Measurements from ENCODE around the gene RAD1. TPM values are rescaled to one million over a fixed set of nuclear protein-coding genes. Genes with fewer than 3 reads are reported as not detected.
A peak's percentile ranks its signal among the peaks of the same experiment; 100 is the strongest.

The RAD1 gene, protein sequence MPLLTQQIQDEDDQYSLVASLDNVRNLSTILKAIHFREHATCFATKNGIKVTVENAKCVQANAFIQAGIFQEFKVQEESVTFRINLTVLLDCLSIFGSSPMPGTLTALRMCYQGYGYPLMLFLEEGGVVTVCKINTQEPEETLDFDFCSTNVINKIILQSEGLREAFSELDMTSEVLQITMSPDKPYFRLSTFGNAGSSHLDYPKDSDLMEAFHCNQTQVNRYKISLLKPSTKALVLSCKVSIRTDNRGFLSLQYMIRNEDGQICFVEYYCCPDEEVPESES
- 27.0 and 37.2 TPM in 2 replicates for polyA plus RNA-seq
- polyA minus RNA-seq = 42.3 and 43.3 TPM in 2 replicates

- Histone ChIP-seq H3K27ac (ENCODE audit: low read length) (peak within 1 kb of the TSS; percentile 57), H3K9me2 (ENCODE audit: insufficient read depth, low read length) (no peaks in the 10 kb centered on the region), H3F3A (ENCODE audit: insufficient read depth, low read length, poor library complexity, severe bottlenecking) (no peaks in the 10 kb centered on the region), H2AFZ (ENCODE audit: low read depth, low read length) (peak within 1 kb of the TSS; percentile 56), H3K4me2 (ENCODE audit: low read length) (peak within 1 kb of the TSS; percentile 86), H3K36me3 (ENCODE audit: insufficient read depth, low read length) (peaks cover 5% of the 10 kb centered on the region), H3K9ac (ENCODE audit: low read length) (peak within 1 kb of the TSS; percentile 68), H4K20me1 (ENCODE audit: insufficient read depth) (no peaks in the 10 kb centered on the region), H3K79me2 (replicated peaks; ENCODE audit: insufficient read depth, low read length) (peaks cover 43% of the 10 kb centered on the region), H3K9me3 (ENCODE audit: low read length) (no peaks in the 10 kb centered on the region), H3K27me3 (ENCODE audit: insufficient read depth, low read depth, low read length) (no peaks in the 10 kb centered on the region), H3K4me3 (ENCODE audit: low read length) (peak within 1 kb of the TSS; percentile 96)
- TF ChIP-seq POLR2AphosphoS5 (IDR thresholded peaks at IDR 0.05) = peak; percentile 77
- peak; percentile 52 for TF ChIP-seq EP300 (conservative IDR thresholded peaks at IDR 0.05; ENCODE audit: poor library complexity, severe bottlenecking)
- TF ChIP-seq TAF1 (IDR thresholded peaks at IDR 0.05; ENCODE audit: low read depth) = no peak
- TF ChIP-seq RAD21 (conservative IDR thresholded peaks at IDR 0.05) = peak; percentile 72
- no peak for TF ChIP-seq EZH2 (IDR thresholded peaks at IDR 0.05; ENCODE audit: borderline replicate concordance, insufficient read depth, low read length, poor library complexity, severe bottlenecking)
- TF ChIP-seq, protein P1, sequence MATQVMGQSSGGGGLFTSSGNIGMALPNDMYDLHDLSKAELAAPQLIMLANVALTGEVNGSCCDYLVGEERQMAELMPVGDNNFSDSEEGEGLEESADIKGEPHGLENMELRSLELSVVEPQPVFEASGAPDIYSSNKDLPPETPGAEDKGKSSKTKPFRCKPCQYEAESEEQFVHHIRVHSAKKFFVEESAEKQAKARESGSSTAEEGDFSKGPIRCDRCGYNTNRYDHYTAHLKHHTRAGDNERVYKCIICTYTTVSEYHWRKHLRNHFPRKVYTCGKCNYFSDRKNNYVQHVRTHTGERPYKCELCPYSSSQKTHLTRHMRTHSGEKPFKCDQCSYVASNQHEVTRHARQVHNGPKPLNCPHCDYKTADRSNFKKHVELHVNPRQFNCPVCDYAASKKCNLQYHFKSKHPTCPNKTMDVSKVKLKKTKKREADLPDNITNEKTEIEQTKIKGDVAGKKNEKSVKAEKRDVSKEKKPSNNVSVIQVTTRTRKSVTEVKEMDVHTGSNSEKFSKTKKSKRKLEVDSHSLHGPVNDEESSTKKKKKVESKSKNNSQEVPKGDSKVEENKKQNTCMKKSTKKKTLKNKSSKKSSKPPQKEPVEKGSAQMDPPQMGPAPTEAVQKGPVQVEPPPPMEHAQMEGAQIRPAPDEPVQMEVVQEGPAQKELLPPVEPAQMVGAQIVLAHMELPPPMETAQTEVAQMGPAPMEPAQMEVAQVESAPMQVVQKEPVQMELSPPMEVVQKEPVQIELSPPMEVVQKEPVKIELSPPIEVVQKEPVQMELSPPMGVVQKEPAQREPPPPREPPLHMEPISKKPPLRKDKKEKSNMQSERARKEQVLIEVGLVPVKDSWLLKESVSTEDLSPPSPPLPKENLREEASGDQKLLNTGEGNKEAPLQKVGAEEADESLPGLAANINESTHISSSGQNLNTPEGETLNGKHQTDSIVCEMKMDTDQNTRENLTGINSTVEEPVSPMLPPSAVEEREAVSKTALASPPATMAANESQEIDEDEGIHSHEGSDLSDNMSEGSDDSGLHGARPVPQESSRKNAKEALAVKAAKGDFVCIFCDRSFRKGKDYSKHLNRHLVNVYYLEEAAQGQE (IDR thresholded peaks at IDR 0.05; ENCODE audit: borderline replicate concordance) = peak; percentile 81
- TF ChIP-seq MXI1 (conservative IDR thresholded peaks at IDR 0.05; ENCODE audit: poor library complexity, severe bottlenecking) = peak; percentile 99
- TF ChIP-seq SMC3 (conservative IDR thresholded peaks at IDR 0.05; ENCODE audit: poor library complexity) = peak; percentile 67
- TF ChIP-seq CTCF (IDR thresholded peaks at IDR 0.05; ENCODE audit: poor library complexity, severe bottlenecking) = peak; percentile 65
Measured at GRCh38 chr5:34915139-34915855, at the start of gene RAD1, which contains the start of gene BRIX1. Gene RAD1 (minus strand): TSS chr5:34915504. CDS start chr5:34914892, 612 bp downstream. Gene BRIX1 (plus strand): TSS chr5:34915711. CDS start chr5:34915739, 28 bp downstream.

- Histone ChIP-seq H2AFZ (ENCODE audit: low read depth, low read length) (no peak overlapping the region), H3K4me2 (ENCODE audit: low read length) (no peak overlapping the region), H3K27me3 (ENCODE audit: insufficient read depth, low read depth, low read length) (no peaks in the 10 kb centered on the region), H3K79me2 (replicated peaks; ENCODE audit: insufficient read depth, low read length) (no peaks in the 10 kb centered on the region), H4K20me1 (ENCODE audit: insufficient read depth) (no peaks in the 10 kb centered on the region), H3K9me3 (ENCODE audit: low read length) (no peaks in the 10 kb centered on the region), H3K27ac (ENCODE audit: low read length) (no peak overlapping the region), H3F3A (ENCODE audit: insufficient read depth, low read length, poor library complexity, severe bottlenecking) (no peaks in the 10 kb centered on the region), H3K9me2 (ENCODE audit: insufficient read depth, low read length) (no peaks in the 10 kb centered on the region), H3K4me3 (ENCODE audit: low read length) (no peak overlapping the region), H3K9ac (ENCODE audit: low read length) (no peak overlapping the region), H3K36me3 (ENCODE audit: insufficient read depth, low read length) (no peaks in the 10 kb centered on the region)
- TF ChIP-seq MXI1 (conservative IDR thresholded peaks at IDR 0.05; ENCODE audit: poor library complexity, severe bottlenecking) = no peak
- TF ChIP-seq EZH2 (IDR thresholded peaks at IDR 0.05; ENCODE audit: borderline replicate concordance, insufficient read depth, low read length, poor library complexity, severe bottlenecking) = no peak
- TF ChIP-seq, protein P1 (IDR thresholded peaks at IDR 0.05; ENCODE audit: borderline replicate concordance) = no peak
- no peak for TF ChIP-seq TAF1 (IDR thresholded peaks at IDR 0.05; ENCODE audit: low read depth)
- no peak for TF ChIP-seq SMC3 (conservative IDR thresholded peaks at IDR 0.05; ENCODE audit: poor library complexity)
- TF ChIP-seq POLR2AphosphoS5 (IDR thresholded peaks at IDR 0.05) = no peak
- no peak for TF ChIP-seq EP300 (conservative IDR thresholded peaks at IDR 0.05; ENCODE audit: poor library complexity, severe bottlenecking)
- no peak for TF ChIP-seq CTCF (IDR thresholded peaks at IDR 0.05; ENCODE audit: poor library complexity, severe bottlenecking)
- no peak for TF ChIP-seq RAD21 (conservative IDR thresholded peaks at IDR 0.05)
Measured at GRCh38 chr5:34959323-34959722, 44.0 kb upstream of the RAD1 start.
